HG03175 (cell line): Measurements from ENCODE around the gene DCUN1D2.

ENCODE experiments used
- ATAC-seq: cut with Tn5 transposase; IDR thresholded peaks from one replicate; pipeline ENCODE4 v1.9.1; 2021; ENCODE audit warnings: mild to moderate bottlenecking, moderate library complexity; ENCODE audit not compliant: unreplicated experiment

Gene DCUN1D2

DNA sequence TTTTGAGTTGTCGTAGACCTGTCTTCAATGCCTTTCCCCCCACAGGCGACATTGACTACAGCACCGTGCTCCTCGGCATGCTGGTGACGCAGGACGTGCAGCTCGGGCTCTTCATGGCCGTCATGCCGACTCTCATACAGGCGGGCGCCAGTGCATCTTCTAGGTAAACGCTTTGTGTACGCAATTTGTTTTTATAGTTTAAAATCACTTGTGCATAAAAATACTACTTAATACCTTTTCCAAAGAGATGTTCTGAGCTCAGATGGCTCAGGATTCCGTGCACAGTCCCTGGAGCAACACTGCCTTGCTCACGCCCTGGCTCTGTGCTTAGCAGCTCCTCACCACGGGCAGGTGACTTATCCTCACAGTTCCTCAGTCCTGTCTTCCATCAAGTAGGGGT, 30.1 kb upstream of the DCUN1D2 start:
- ATAC-seq: no peak

- no peak for ATAC-seq
These were observed 29.0 kb upstream of the DCUN1D2 start for GRCh38 chr13:113519556-113519955.

DNA sequence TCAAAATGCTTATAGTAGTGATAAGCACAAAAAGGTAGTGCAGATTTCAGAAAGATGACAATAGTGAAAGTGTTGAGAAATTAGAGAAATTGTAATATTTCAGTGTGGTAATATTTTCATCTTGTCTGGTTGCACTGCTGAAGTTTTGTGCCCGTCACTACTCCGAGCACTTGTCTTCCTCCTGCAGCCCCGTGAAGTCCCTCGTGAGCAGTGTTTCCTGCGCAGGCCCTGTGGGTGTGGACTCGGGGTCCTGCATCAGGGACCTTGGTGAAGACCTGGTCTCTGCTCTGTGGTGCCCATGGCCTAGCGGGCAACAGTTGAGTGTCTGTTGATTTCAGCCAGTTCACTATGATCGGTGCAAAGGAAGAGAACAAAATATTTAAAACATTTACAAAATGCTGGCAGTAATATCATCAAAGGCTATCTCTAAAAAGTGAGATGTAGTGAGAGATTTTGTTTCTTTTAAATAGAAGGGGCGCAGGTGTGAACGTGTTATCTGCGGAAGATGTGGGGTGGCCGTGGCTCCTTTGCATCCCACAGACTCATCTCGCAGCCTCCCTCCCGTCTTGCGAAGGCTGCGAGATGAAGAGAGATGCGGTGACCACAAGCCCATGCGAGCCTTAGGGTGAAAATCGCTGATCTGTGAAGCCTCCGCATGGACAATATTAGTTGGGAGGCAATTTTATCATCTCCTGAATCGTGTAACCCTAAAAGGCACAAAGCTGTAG, 27.7 kb upstream of the DCUN1D2 start:
- ATAC-seq: no peak

- ATAC-seq: no peak
These were observed 24.3 kb upstream of the DCUN1D2 start for GRCh38 chr13:113514847-113515246.

DNA sequence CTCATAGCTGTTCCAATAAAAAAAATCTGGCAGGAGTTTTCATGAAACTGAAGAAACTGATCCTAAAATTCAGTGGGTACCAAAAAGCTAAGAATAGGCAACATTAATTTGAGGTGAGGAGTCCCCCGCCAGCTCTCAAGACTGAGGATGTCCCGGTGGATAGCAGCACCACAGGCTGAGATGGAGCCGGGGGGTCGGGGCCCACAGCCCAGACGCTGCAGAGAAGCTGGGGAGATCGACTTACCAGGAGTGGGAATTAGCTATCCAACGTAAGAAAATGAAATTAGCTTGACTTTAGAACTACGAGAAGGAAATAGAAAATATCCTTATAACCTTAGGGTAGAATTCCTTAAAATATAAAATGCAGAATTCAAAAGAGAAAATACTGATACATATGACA, 23.2 kb upstream of the DCUN1D2 start:
- no peak for ATAC-seq

DNA sequence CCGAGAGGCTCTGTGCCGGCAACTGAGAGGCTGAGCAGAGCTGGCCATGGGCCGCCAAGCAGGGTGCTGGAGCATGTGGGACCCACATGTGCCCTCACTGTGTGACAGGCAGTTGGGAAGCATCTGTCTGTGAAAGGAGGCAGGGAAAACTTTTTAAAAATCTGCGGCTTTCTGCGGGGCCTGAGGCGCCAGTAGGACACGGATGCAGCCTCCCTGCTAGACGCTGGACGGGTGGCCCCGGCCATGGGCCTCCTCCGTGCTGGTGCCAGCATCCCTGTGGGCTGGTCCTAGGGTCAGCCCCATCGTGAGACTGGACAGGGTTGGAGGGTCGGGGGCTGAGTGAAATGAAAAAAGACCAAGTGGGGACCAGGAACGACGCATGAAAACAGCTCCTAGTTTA, 20.9 kb upstream of the DCUN1D2 start:
- no peak for ATAC-seq

GRCh38 chr13:113510871-113511270, 20.4 kb upstream of the DCUN1D2 start:
- ATAC-seq: no peak

- no peak for ATAC-seq
These were observed 19.5 kb upstream of the DCUN1D2 start for GRCh38 chr13:113509989-113510388.

GRCh38 chr13:113508521-113509254, 18.2 kb upstream of the DCUN1D2 start:
- no peak for ATAC-seq

DNA sequence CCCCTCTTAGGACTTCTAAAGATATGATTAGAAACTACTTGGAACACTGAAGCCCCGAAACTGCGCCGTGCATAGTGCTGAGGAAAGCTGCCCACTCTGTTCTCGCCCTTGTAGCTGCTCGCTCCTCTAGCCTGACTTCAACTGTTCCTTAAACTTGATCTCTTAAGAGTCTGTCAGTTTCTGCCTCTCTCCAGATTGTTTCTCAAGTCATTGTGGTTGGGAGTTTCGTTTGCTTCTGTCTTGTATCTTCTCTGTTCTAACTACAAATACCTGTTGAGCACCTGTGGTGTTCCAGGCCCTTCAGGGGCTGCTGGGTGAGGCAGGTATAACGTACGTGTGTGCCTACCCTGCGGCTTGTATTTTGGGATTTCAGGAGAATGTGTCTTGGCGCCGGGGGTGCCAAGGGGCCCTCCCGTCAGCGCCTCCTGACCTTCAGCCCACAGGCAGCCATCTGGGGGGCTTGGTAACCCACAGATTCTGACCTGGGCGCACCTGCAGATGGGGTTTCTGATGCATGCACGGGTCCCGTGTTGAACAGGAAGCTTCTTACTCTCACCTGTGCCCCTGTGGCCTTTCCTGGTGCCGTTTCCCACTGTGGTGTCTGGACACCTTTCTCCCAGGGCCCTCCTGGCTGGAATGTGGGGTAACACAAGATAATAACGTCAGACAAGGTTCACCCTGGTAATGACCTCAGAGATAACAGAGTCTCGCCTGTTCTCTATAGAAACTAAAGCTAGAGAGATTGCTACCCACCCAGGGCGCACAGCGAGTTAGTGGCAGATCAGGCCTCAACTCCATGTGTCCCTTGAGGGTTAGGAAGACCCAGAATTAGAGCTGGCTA, 17.2 kb upstream of the DCUN1D2 start:
- no peak for ATAC-seq

GRCh38 chr13:113506871-113507388, 16.4 kb upstream of the DCUN1D2 start:
- no peak for ATAC-seq

DNA sequence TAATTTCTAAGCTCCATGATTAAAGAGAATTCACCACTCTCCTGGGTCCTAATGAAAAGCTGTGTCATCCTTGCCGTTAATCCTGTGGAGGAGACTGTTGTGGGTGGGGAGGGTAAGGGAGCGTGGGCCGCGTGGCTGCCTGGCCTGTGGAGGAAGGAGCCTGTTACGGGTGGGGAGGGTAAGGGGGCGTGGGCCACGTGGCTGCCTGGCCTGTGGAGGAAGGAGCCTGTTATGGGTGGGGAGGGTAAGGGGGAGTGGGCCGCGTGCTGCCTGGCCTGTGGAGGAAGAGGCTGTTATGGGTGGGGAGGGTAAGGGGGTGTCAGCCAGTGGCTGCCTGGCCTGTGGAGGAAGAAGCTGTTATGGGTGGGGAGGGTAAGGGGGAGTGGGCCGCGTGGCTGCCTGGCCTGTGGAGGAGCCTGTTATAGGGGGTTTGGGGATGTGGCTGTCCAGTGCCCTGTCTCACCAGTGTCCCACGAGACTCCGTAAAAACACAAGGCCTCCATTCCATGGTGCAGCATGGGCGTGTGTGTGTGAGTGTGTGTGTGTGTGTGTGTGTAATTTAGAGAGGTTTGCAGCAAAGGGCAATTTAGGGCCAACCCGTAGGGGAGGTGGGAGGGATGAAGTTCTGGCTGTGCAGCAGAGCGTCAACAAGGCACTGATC, 15.6 kb upstream of the DCUN1D2 start:
- ATAC-seq: no peak

- ATAC-seq: no peak
These were observed 12.2 kb upstream of the DCUN1D2 start for GRCh38 chr13:113502686-113503085.

GRCh38 chr13:113500530-113501265, 10.2 kb upstream of the DCUN1D2 start:
- ATAC-seq: no peak

DNA sequence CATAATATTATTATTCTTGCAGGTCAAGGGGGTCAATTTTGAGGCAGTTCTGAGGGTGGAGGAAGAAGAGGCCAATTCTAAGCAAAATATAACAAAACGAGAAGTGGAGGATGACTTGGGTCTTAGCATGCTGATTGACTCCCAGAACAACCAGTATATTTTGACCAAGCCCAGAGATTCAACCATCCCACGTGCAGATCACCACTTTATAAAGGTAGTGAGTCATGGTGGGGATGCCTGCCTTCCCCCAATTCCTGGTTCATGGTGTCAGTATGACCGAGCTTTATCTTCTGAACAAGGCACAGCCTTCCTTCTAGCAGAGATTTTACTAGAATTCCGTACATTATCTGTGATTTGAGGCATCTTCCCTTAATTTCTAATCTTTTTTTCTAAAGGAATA, 9.4 kb upstream of the DCUN1D2 start:
- ATAC-seq: no peak

DNA sequence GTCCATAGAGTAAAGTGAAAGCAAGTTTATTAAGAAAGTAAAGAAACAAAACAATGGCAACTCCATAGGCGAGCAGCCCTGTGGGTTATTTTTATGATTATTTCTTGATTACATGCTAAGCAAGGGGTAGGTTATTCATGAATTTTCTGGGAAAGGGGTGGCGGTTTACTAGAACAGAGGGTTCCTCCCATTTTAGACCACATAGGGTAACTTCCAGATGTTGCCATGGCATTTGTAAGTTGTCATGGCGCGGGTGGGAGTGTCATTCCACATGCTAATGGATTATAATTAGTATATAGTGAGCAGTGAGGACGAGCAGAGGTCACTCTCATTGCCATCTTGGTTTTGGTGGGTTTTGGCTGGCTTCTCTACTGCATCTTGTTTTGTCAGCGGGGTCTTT, 8.4 kb upstream of the DCUN1D2 start:
- no peak for ATAC-seq

- ATAC-seq: no peak
These were observed 6.7 kb upstream of the DCUN1D2 start for GRCh38 chr13:113497217-113497616.

- ATAC-seq: no peak
These were observed 5.1 kb upstream of the DCUN1D2 start for GRCh38 chr13:113495494-113496210.

GRCh38 chr13:113493315-113493951, 2.9 kb upstream of the DCUN1D2 start:
- no peak for ATAC-seq
